Gastroesophageal sphincter (tissue), 4 donors: ENCODE data around the gene OAS1. TPM values are rescaled to one million over a fixed set of nuclear protein-coding genes. Genes with fewer than 3 reads are reported as not detected.
"Not testable (repeated sequence)": the region's sequence is repeated elsewhere in the genome, so short reads cannot be mapped to it uniquely, and the experiment has no call there.

ENCODE experiments used
- ATAC-seq: fragments of 150-250 bp; one replicate; pipeline ENCODE4 v1.9.1; 2016; ENCODE audit warnings: mild to moderate bottlenecking, moderate library complexity
- H3K27ac ChIP-seq, 4 donors: fragments of 200-600 bp; sonication (generic) in 3 of 4; 1 replicate in 3 of 4; 2 replicates in 1 of 4; pipeline ENCODE4 v1.5.1; 2016 to 2019
- H3K27me3 ChIP-seq: fragments of 200-600 bp; sonication (generic); one replicate; pipeline ENCODE4 v1.5.1; 2019
- H3K36me3 ChIP-seq, 2 donors: fragments of 200-600 bp; sonication (generic); one replicate each; pipeline ENCODE4 v1.5.1; 2019; ENCODE audit warnings: control low read depth in 1 of 2
- H3K4me1 ChIP-seq, 3 donors: fragments of 200-600 bp; sonication (generic); 1 replicate in 2 of 3; 2 replicates in 1 of 3; pipeline ENCODE4 v1.5.1; 2016 to 2019; ENCODE audit warnings: control low read depth in 2 of 3
- H3K4me3 ChIP-seq, 2 donors: fragments of 200-600 bp; sonication (generic); one replicate each; pipeline ENCODE4 v1.5.1; 2019; ENCODE audit warnings: mild to moderate bottlenecking in 1 of 2, moderate library complexity in 1 of 2
- H3K9me3 ChIP-seq, 3 donors: fragments of 200-600 bp; sonication (generic); one replicate each; pipeline ENCODE4 v1.5.1; 2017 to 2019; ENCODE audit warnings: control low read depth in 2 of 3
- CTCF ChIP-seq, 4 experiments: fragments of 200-600 bp in 2 of 4; fragments of 450-650 bp in 2 of 4; sonication (generic) in 1 of 4; IDR thresholded peaks; one replicate each; pipeline ENCODE4 v1.5.1; 2017 to 2019; ENCODE audit warnings: antibody characterized with exemption in 4 of 4, mild to moderate bottlenecking in 2 of 4, moderate library complexity in 2 of 4
- EP300 ChIP-seq: sonication (generic); formaldehyde crosslinking; IDR thresholded peaks from one replicate; pipeline ENCODE4 v1.6.1; 2017; ENCODE audit warnings: antibody characterized with exemption, mild to moderate bottlenecking
- POLR2A ChIP-seq, 2 donors: fragments of 450-650 bp; IDR thresholded peaks; one replicate each; pipeline ENCODE4 v1.6.1; 2017; ENCODE audit warnings: antibody characterized with exemption in 2 of 2, mild to moderate bottlenecking in 2 of 2, moderate library complexity in 1 of 2
- POLR2AphosphoS5 ChIP-seq: sonication (generic); formaldehyde crosslinking; IDR thresholded peaks from one replicate; pipeline ENCODE4 v1.6.1; 2017; ENCODE audit warnings: antibody characterized with exemption
- WGBS, 2 donors: methylation state at CpG; one replicate each; pipeline ENCODE4 v1.1.5; 2018; ENCODE audit warnings: low coverage in 1 of 2; 5-methylcytosine and 5-hydroxymethylcytosine counted together
- total RNA-seq, 4 donors: library from RNA; depleted of rRNA; stranded (reverse); fragments of >200 nt; gene quantifications; one replicate each; pipeline ENCODE4 v1.1.0, GENCODE V29; 2016

Gene OAS1
- total RNA-seq, 4 donors from 2014 or later, result 4.8 to 17.0 (median 7.6) TPM

DNA sequence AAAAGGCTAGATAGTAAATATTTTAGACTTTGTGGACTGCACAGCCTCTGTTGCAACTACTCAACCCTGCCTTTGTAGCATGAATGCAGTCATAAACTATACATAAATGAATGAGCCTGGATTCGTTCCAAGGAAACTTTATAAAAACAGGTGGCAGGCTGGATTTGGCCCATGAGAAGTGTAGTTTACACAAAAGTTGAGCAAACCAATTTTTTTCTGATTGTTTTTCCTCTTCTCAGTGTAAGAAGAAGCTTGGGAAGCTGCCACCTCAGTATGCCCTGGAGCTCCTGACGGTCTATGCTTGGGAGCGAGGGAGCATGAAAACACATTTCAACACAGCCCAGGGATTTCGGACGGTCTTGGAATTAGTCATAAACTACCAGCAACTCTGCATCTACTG is 9.5 kb downstream of the OAS1 start:
- Histone ChIP-seq H3K4me1 (peaks cover 0 to 7% (median 0%) of the 10 kb centered on the region in 3 donors), H3K9me3 (peaks cover 0 to 28% (median 0%) of the 10 kb centered on the region in 3 donors), H3K27me3 (no peaks in the 10 kb centered on the region), H3K27ac (no peak overlapping the region), H3K4me3 (no peak overlapping the region), H3K36me3 (peaks cover 0 to 81% of the 10 kb centered on the region in 2 donors)
- 54 to 65% methylated on average over 5 of the region's 5 CpGs for WGBS, 2 donors
- ATAC-seq, result peak; percentile 85
- TF ChIP-seq POLR2AphosphoS5 (peak; percentile 6), POLR2A (IDR thresholded peaks at IDR 0.05) (no peak)

GRCh38 chr12:112919121-112919520 is 12.4 kb downstream of the OAS1 start:
- Histone ChIP-seq H3K36me3 (peaks cover 0 to 58% of the 10 kb centered on the region in 2 donors), H3K4me3 (no peak overlapping the region), H3K4me1 (peaks cover 0 to 7% (median 0%) of the 10 kb centered on the region in 3 donors), H3K27me3 (no peaks in the 10 kb centered on the region), H3K27ac (no peak overlapping the region), H3K9me3 (peaks cover 0 to 5% (median 0%) of the 10 kb centered on the region in 3 donors)
- ATAC-seq, result no peak
- TF ChIP-seq POLR2A (IDR thresholded peaks at IDR 0.05), result no peak
- no peak for TF ChIP-seq POLR2AphosphoS5
- no peak for TF ChIP-seq CTCF (IDR thresholded peaks at IDR 0.05)
- TF ChIP-seq EP300, result no peak
- WGBS, 2 donors, result 50 to 63% methylated on average over 2 of the region's 6 CpGs

DNA sequence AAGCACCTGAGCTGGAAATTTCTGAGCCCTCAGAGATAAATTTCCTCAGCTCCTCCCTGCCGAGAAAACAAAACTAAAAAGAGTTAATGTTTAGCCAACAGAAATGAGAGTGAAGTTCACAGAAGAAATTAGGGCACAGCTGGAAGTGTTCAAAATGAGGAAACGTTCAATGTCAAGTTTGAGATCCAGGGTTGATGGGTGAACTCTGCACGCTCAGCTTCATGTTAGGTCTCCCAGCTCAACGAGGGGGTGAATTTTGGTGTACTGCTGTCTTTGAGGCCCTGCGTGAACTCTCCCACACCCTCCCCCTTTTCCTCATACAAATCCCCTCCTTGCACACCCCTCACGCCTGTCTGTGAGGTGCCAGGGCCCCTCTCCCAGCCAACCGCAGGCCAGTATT is 18.2 kb downstream of the OAS1 start:
- H3K36me3 ChIP-seq, result peaks cover 0 to 12% of the 10 kb centered on the region in 2 donors
- WGBS, 2 donors, result 18 to 20% methylated on average over 7 of the region's 7 CpGs
- H3K4me3 ChIP-seq, result no peak overlapping the region
- peak overlapping the region in 2 of 4 donors; percentile 9 to 35 for H3K27ac ChIP-seq
- H3K9me3 ChIP-seq, result peaks cover 0 to 14% (median 0%) of the 10 kb centered on the region in 3 donors
- H3K27me3 ChIP-seq, result no peaks in the 10 kb centered on the region
- TF ChIP-seq POLR2A (IDR thresholded peaks at IDR 0.05) (no peak), CTCF (IDR thresholded peaks at IDR 0.05) (no peak), EP300 (no peak), POLR2AphosphoS5 (no peak)
- no peak for ATAC-seq
- no peaks in the 10 kb centered on the region for H3K4me1 ChIP-seq

GRCh38 chr12:112926416-112927033 is 19.8 kb downstream of the OAS1 start:
- H3K27me3 ChIP-seq, H3K4me1 ChIP-seq, H3K36me3 ChIP-seq, ATAC-seq, H3K4me3 ChIP-seq, H3K27ac ChIP-seq: not testable (repeated sequence)
- H3K9me3 ChIP-seq, result peaks cover 0 to 14% (median 0%) of the 10 kb centered on the region in 3 donors
- WGBS, 2 donors, result 71 to 76% methylated on average over 6 to 7 of the region's 7 CpGs

- WGBS, 2 donors, result 73 to 83% methylated on average over 3 of the region's 3 CpGs
- ATAC-seq, result no peak
- no peaks in the 10 kb centered on the region for H3K4me1 ChIP-seq
- no peaks in the 10 kb centered on the region for H3K36me3 ChIP-seq
- peaks cover 0 to 14% (median 0%) of the 10 kb centered on the region in 3 donors for H3K9me3 ChIP-seq
- H3K4me3 ChIP-seq, result no peak overlapping the region
- no peaks in the 10 kb centered on the region for H3K27me3 ChIP-seq
- TF ChIP-seq CTCF (IDR thresholded peaks at IDR 0.05), result no peak
- no peak for TF ChIP-seq POLR2AphosphoS5
- TF ChIP-seq EP300, result no peak
- no peak for TF ChIP-seq POLR2A (IDR thresholded peaks at IDR 0.05)
- H3K27ac ChIP-seq, result no peak overlapping the region
These were observed 20.7 kb downstream of the OAS1 start for GRCh38 chr12:112927475-112927874.

- 78 to 83% methylated on average over 1 to 2 of the region's 2 CpGs for WGBS, 2 donors
- no peak for TF ChIP-seq CTCF (IDR thresholded peaks at IDR 0.05)
- TF ChIP-seq POLR2AphosphoS5, result no peak
- no peak for TF ChIP-seq EP300
- TF ChIP-seq POLR2A (IDR thresholded peaks at IDR 0.05), result no peak
- no peaks in the 10 kb centered on the region for H3K27me3 ChIP-seq
- H3K4me1 ChIP-seq, result no peaks in the 10 kb centered on the region
- no peak overlapping the region for H3K27ac ChIP-seq
- H3K9me3 ChIP-seq, result peaks cover 0 to 14% (median 0%) of the 10 kb centered on the region in 3 donors
- no peak overlapping the region for H3K4me3 ChIP-seq
- no peaks in the 10 kb centered on the region for H3K36me3 ChIP-seq
- no peak for ATAC-seq
These were observed 21.2 kb downstream of the OAS1 start for GRCh38 chr12:112927925-112928324.
